ENCODE measurements around the gene FGFRL1.
"Not testable (repeated sequence)": the region's sequence is repeated elsewhere in the genome, so short reads cannot be mapped to it uniquely, and the experiment has no call there.

The FGFRL1 gene

GRCh38 chr4:970046-970745, 41.2 kb upstream of the FGFRL1 start:
- no peak overlapping the region for H3K27ac Mint-ChIP-seq
- H3K4me3 Mint-ChIP-seq, result peak overlapping the region; percentile 27
- H3K4me1 Mint-ChIP-seq (ENCODE audit: low read depth), result peaks cover 11% of the 10 kb centered on the region
- no peaks in the 10 kb centered on the region for H3K9me3 Mint-ChIP-seq (ENCODE audit: low read depth)
- H3K36me3 Mint-ChIP-seq, result no peaks in the 10 kb centered on the region
- H3K27me3 Mint-ChIP-seq, result no peaks in the 10 kb centered on the region

DNA sequence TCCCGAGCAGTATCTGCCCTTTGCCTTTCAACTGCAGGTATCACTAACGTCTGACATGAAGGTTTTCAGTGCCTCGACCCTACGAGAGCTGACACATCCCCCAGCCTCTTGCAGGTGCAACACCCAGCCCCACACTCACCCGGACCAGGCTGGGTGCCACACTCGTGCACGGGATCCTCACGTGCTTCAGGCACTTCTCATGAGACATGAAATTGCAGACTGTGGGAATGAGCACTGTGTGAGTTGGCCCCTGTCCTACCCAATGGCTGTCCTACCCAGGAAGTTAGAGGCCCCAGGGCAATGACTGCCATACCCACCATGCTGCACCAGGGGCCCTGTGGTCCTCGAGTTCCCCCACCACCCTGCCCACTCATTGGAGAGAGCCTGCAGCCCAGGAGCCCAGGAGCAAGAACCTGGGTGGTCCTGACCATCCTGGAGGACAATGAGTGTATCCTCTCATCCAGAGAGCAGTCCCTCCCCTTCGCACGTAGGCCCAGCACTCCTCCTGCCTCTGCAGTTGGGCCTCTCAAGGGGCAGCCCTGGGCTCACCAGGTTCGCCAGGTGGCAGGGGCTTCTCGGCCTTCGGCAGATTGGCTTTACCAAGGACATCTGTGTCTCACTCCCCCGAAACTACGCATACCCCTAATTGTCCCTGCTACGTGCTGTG, 40.4 kb upstream of the FGFRL1 start:
- Mint-ChIP-seq H3K27ac (no peak overlapping the region), H3K4me3 (peak overlapping the region; percentile 27), H3K27me3 (no peaks in the 10 kb centered on the region), H3K9me3 (ENCODE audit: low read depth) (no peaks in the 10 kb centered on the region), H3K4me1 (ENCODE audit: low read depth) (peaks cover 11% of the 10 kb centered on the region), H3K36me3 (no peaks in the 10 kb centered on the region)

DNA sequence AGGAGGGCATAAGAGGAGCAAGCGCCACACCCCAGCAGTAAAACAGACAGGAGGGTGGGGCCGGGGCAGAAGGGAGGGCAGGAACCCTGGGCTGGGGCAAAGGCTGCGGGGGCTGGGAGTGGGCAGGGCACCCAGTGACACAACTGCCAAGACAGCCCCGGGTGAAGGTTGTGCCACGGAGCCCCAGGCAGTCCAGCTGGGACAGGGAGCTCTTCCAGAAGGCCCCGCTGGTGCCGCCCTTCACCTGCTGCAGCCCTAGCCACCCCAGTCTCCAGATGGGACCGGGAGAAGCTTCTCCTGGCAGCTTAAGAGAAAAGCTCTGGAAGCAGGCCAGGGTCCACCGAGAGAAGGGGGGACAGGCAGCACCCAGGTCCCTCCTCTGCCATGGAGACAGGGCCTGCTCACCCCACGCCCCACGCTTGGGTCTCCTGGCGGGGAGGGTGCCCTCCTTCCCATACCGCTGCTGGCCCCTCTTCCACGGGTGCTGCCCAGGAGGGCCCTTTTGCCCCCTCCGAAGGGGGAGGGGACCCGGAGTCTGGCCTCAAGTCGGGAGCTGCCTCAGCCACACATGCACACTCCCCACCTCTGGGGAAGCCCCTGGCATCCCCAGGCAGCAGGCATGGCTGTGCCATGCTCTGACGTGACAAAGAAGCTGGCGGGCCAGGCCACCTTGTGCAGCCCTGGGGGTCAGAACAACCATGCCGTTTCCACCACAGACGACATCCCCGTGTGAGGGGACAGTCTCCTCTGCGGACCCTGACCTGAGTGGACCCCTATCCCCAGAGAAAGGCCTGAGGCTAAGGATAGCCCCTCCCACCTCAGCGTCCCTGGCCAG, 39.5 kb upstream of the FGFRL1 start:
- Mint-ChIP-seq H3K36me3 (no peaks in the 10 kb centered on the region), H3K27ac (no peak overlapping the region), H3K4me3 (peak overlapping the region; percentile 47), H3K27me3 (no peaks in the 10 kb centered on the region), H3K9me3 (ENCODE audit: low read depth) (no peaks in the 10 kb centered on the region), H3K4me1 (ENCODE audit: low read depth) (peaks cover 11% of the 10 kb centered on the region)

- no peaks in the 10 kb centered on the region for H3K27me3 Mint-ChIP-seq
- H3K4me1 Mint-ChIP-seq (ENCODE audit: low read depth), result peaks cover 11% of the 10 kb centered on the region
- peak overlapping the region; percentile 38 for H3K4me3 Mint-ChIP-seq
- H3K27ac Mint-ChIP-seq, result no peak overlapping the region
- H3K9me3 Mint-ChIP-seq (ENCODE audit: low read depth), result no peaks in the 10 kb centered on the region
- no peaks in the 10 kb centered on the region for H3K36me3 Mint-ChIP-seq
Measured at GRCh38 chr4:972651-973424, 38.6 kb upstream of the FGFRL1 start.

DNA sequence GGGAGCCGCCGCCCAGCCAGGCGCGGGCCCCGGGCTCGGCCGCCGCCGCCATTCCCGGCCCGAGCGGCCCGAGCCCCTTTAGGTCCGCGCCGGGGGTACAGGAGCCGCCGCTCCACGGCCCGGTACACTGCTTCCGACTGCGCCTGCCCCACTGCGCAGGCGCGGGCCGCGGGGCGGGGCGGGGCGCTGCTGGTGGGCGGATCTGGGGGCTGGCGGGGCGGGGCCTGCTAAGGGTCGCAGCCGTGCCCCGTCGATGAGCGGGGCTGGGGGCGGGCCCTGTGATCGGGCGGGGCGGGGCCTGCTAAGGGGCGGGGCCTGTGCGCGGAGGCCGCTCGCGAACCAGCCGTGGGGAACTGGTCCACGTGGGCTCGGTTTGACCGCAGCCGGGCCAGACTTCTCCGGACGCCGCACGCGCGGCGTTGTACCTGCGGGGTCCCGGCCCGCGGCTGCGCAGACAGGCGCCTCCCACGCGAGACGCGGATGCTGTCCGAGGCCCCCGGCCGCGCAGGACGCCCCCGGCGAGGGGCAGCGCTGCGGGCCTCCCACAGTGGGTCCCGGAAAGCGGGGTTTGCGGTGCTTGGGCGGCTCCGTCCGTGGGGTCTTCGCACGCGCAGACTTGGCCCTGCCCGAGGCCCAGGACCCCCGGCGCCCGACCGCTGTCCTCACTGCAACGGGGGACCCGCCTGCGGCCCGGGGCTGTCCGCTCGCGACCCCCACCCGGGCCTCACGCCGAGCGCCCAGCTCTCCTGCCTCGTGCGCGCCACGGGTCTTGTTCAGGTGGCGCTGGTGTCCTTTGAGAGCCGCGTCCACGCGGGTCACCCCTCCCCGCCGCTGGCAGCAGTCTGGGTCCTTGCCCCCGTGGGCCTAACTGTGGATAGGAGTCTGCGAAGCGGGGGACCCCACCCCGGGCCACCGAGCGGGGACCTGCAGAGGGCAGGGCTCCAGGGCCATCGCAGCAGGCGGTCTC, 37.7 kb upstream of the FGFRL1 start, which contains the start of gene DGKQ:
DGKQ (minus strand) TSS at position 139 of the 967 bp plus-strand sequence; CDS start at position 52, 87 bp downstream.
- H3K4me3 Mint-ChIP-seq, result peak within 1 kb of the TSS; percentile 44
- H3K4me1 Mint-ChIP-seq (ENCODE audit: low read depth), result peaks cover 11% of the 10 kb centered on the region
- no peak within 1 kb of the TSS for H3K27ac Mint-ChIP-seq
- no peaks in the 10 kb centered on the region for H3K27me3 Mint-ChIP-seq
- H3K36me3 Mint-ChIP-seq, result no peaks in the 10 kb centered on the region
- H3K9me3 Mint-ChIP-seq (ENCODE audit: low read depth), result no peaks in the 10 kb centered on the region

DNA sequence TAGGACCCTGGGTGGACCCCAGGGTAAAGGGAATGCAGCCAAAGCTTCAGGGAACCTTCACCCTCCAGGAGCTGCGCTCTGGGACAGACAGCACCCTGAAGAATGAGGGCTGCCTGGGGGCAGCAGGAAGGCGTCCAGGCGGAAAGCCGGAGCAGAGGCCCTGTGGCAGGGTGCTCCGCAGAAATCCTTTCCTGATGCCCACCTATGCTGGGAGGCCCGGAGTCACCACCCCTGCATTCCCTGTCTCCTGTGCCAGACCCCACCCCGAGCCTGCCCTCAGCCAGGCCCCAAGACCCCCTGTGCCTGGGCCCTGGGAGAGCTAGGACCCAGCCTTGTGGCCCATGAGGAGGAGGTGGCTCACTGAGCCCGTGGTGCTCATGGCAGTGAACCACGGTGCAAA, 36.8 kb upstream of the FGFRL1 start:
- H3K4me1 Mint-ChIP-seq (ENCODE audit: low read depth), result peaks cover 11% of the 10 kb centered on the region

DNA sequence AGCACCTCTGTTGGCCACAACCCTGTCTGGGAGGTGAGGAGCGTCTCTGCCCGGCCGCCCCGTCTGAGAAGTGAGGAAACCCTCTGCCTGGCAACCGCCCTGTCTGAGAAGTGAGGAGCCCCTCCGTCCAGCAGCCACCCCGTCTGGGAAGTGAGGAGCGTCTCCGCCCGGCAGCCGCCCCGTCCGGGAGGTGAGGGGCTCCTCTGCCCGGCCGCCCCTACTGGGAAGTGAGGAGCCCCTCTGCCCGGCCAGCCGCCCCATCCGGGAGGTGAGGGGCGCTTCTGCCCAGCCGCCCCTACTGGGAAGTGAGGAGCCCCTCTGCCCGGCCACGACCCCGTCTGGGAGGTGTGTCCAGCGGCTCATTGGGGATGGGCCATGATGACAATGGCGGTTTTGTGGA, 35.4 kb upstream of the FGFRL1 start:
- H3K9me3 Mint-ChIP-seq (ENCODE audit: low read depth), result not testable (repeated sequence)

More for the DNA sequence above, 36.8 kb upstream of the FGFRL1 start:
- Mint-ChIP-seq H3K4me3 (no peak overlapping the region), H3K9me3 (ENCODE audit: low read depth) (no peaks in the 10 kb centered on the region), H3K27ac (no peak overlapping the region), H3K27me3 (no peaks in the 10 kb centered on the region), H3K36me3 (no peaks in the 10 kb centered on the region)

DNA sequence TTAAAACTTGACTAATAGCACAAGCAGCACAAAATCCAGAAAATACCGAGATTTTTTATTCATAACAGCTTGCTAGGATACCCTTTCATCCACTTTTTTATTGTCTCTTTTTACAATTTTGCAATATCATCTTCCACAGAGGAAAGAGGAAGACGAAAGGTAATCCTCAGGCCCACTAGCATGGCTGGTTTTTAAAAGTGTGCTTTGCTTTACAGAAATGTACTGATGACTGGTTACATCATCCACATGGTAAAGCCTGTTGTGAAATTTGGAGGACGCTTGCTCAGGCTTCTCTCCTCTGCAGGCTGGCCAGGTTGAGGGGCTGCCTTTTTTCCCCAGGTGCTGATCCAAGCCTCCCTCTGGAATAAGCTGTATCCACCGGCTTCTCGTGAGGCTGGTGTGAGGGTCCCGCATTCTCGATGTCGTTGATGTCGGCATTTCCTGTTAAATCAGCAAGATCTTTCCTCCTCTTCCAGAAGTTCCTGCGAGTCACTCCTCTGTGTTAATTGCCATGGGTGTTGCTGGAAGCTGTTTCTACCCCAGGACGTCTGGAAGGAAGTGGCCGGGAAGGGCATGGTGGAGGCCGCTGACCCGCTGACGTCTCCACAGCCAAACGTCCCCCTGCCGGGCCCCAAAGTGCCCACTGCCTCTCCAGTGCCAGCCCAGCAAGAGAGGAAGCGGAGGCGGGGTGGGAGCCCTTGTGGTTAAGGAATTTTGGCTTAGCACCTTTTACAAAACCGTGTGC, 32.3 kb upstream of the FGFRL1 start:
- Mint-ChIP-seq H3K4me1 (ENCODE audit: low read depth) (peaks cover under 1% of the 10 kb centered on the region), H3K4me3 (no peak overlapping the region), H3K9me3 (ENCODE audit: low read depth) (no peaks in the 10 kb centered on the region), H3K27ac (no peak overlapping the region), H3K36me3 (no peaks in the 10 kb centered on the region), H3K27me3 (no peaks in the 10 kb centered on the region)

More for the DNA sequence above, 35.4 kb upstream of the FGFRL1 start:
- not testable (repeated sequence) for H3K36me3 Mint-ChIP-seq; H3K4me1 Mint-ChIP-seq (ENCODE audit: low read depth); H3K27ac Mint-ChIP-seq; H3K27me3 Mint-ChIP-seq; H3K4me3 Mint-ChIP-seq

- peaks cover 20% of the 10 kb centered on the region for H3K4me1 Mint-ChIP-seq (ENCODE audit: low read depth)
- H3K27ac Mint-ChIP-seq, result no peak overlapping the region
- no peaks in the 10 kb centered on the region for H3K27me3 Mint-ChIP-seq
- no peaks in the 10 kb centered on the region for H3K9me3 Mint-ChIP-seq (ENCODE audit: low read depth)
- no peak overlapping the region for H3K4me3 Mint-ChIP-seq
- no peaks in the 10 kb centered on the region for H3K36me3 Mint-ChIP-seq
Measured at GRCh38 chr4:982291-982690, 29.1 kb upstream of the FGFRL1 start.

- H3K4me3 Mint-ChIP-seq, result no peak overlapping the region
- H3K9me3 Mint-ChIP-seq (ENCODE audit: low read depth), result no peaks in the 10 kb centered on the region
- no peaks in the 10 kb centered on the region for H3K36me3 Mint-ChIP-seq
- no peaks in the 10 kb centered on the region for H3K27me3 Mint-ChIP-seq
- peaks cover 20% of the 10 kb centered on the region for H3K4me1 Mint-ChIP-seq (ENCODE audit: low read depth)
- H3K27ac Mint-ChIP-seq, result no peak overlapping the region
Measured at GRCh38 chr4:982814-983213, 28.6 kb upstream of the FGFRL1 start.

DNA sequence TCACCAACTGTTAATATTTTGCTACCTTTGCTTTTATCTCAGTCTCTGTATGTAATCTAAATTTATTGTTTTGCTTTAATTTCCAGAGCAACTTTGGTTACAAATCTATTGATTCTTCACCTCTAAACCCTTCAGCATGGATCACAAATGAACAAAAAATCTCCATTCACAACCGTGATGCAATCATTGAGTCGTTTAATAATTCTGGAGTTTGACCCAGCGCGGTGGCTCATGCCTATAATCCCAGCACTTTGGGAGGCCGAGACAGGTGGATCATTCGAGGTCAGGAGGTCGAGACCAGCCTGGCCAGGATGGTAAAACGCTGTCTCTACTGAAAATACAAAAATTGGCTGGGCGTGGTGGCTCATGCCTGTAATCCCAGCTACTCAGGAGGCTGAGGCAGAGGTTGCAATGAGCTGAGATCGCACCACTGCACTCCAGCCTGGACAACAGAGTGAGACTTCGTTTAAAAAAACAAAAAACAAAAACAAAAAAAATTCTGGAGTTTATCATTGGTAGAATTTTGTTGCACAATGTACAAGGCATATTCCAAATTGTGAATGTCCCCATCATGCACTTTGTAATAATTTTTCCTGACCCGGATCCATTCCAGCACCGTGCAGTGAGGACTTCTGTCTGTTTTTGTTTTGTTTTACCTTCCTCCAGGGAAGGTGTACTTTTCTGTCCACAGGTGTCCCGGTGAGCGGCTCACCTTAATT, 26.9 kb upstream of the FGFRL1 start:
- no peaks in the 10 kb centered on the region for H3K36me3 Mint-ChIP-seq
- H3K9me3 Mint-ChIP-seq (ENCODE audit: low read depth), result no peaks in the 10 kb centered on the region
- H3K27ac Mint-ChIP-seq, result peak overlapping the region; percentile 41
- H3K4me1 Mint-ChIP-seq (ENCODE audit: low read depth), result peaks cover 25% of the 10 kb centered on the region
- H3K4me3 Mint-ChIP-seq, result peak overlapping the region; percentile 89
- H3K27me3 Mint-ChIP-seq, result no peaks in the 10 kb centered on the region

GRCh38 chr4:985123-985830, 26.1 kb upstream of the FGFRL1 start:
- Mint-ChIP-seq H3K4me1 (ENCODE audit: low read depth) (peaks cover 25% of the 10 kb centered on the region), H3K27ac (peak overlapping the region; percentile 64), H3K36me3 (no peaks in the 10 kb centered on the region), H3K9me3 (ENCODE audit: low read depth) (no peaks in the 10 kb centered on the region), H3K4me3 (peak overlapping the region; percentile 89), H3K27me3 (no peaks in the 10 kb centered on the region)
